ENCODE results near the gene SAE1. TPM values are rescaled to one million over a fixed set of nuclear protein-coding genes. Genes with fewer than 3 reads are reported as not detected.
A peak's percentile ranks its signal among the peaks of the same experiment; 100 is the strongest.

SAE1 gene
- total and polyA plus RNA-seq, 4 experiments from 2014 or later: 35.3 to 182 (median 71.6) TPM

- no peaks in the 10 kb centered on the region for H3K27me3 Mint-ChIP-seq
- ChIA-PET CTCF (ENCODE audit: partially characterized antibody) (interaction anchor here (0.7 to 9.0 kb wide), 15 partner anchors 10 to 499 kb away, joined by 3 to 83 read pairs (median 6); partner anchors contain the start of gene SAE1), POLR2A (ENCODE audit: partially characterized antibody) (interaction anchor here (0.5 to 11.4 kb wide), 51 partner anchors 8 to 1953 kb away, joined by 3 to 307 read pairs (median 6); partner anchors contain the start of genes ARHGAP35, CALM3, CCDC9 and DHX34)
- no peaks in the 10 kb centered on the region for H3K9me3 ChIP-seq (ENCODE audit: control insufficient read depth in 1 of 2, low read length in 2 of 2)
- H3K27ac ChIP-seq (ENCODE audit: low read depth, low read length): peak within 1 kb of the TSS; percentile 98
- peak within 1 kb of the TSS; percentile 99 to 100 (median 100) for H3K27ac Mint-ChIP-seq
- no peaks in the 10 kb centered on the region for H3K27me3 ChIP-seq (ENCODE audit: insufficient read depth, low read length)
- DNase-seq: peak; percentile 100
- peaks cover 0 to 4% (median 0%) of the 10 kb centered on the region in 8 donors for H3K9me3 Mint-ChIP-seq
- peak within 1 kb of the TSS; percentile 97 to 100 (median 98) for H3K4me3 Mint-ChIP-seq
- intact Hi-C loops (cut with micrococcal nuclease): loop anchor here (1.0 to 5.0 kb wide), 7 partner anchors 18 to 326 kb away; partner anchors contain the start of genes ARHGAP35, INAFM1, SAE1 and TMEM160
- H3K36me3 Mint-ChIP-seq: peaks cover 17 to 27% of the 10 kb centered on the region in 2 donors
- H3K4me1 ChIP-seq (ENCODE audit: insufficient read depth, low read length): peaks cover 28% of the 10 kb centered on the region
- peak within 1 kb of the TSS; percentile 90 to 95 for H3K4me3 ChIP-seq (ENCODE audit: low read length in 2 of 2)
- H3K4me1 Mint-ChIP-seq: peaks cover 17 to 46% (median 28%) of the 10 kb centered on the region in 4 donors
- no peaks in the 10 kb centered on the region for H3K36me3 ChIP-seq (ENCODE audit: insufficient read depth, low read length)
Observed at GRCh38 chr19:47112997-47113849, 17.4 kb upstream of the SAE1 start, which contains the start of gene ZC3H4. Gene ZC3H4 (minus strand): TSS chr19:47113776. CDS start chr19:47112584, 1,192 bp downstream.

DNA sequence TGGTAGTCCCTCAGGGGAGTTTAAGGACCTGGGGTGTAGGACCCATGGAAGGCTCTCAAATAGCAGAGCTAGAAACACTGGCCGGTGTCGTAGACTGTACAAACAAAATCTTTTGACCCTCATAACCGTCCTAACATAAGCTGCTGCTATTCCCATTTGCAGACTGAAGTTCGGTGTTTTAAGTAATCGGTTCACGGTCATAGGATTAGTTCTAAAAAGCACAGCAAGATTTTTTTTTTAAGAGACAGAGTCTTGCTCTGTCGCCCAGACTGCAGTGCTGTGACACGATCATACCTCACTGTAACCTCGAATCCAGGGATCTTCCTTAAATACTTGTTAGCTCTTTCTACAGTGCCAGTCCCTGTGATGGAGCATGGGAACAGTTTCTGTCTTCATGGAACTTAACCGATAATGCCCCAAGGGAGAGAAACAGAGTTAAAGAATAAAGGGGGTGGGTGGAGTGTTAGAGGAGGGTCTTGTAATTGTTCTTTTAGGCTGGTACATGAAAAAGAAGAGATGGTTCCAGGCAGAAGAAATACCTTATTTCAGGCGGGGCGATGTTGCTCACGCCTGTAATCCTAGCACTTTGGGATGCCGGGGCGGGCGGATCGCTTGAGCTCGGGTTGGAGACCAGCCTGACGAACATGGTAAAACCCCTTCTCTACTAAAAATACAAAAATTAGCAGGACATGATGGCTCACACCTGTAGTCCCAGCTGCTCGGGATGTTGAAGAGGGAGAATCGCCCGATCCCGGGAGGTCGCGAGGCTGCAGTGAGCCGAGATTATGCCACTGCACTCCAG, 16.6 kb upstream of the SAE1 start:
- H3K4me1 ChIP-seq (ENCODE audit: insufficient read depth, low read length): peaks cover 20% of the 10 kb centered on the region
- ChIA-PET POLR2A (ENCODE audit: partially characterized antibody) (interaction anchor here (0.8 to 11.4 kb wide), 37 partner anchors 9 to 1646 kb away, joined by 3 to 307 read pairs (median 9); partner anchors contain the start of genes ARHGAP35, CALM3, CCDC9 and DHX34), CTCF (ENCODE audit: partially characterized antibody) (interaction anchor here (0.6 to 9.0 kb wide), 17 partner anchors 9 to 500 kb away, joined by 3 to 83 read pairs (median 5); partner anchors contain the start of gene SAE1)
- Mint-ChIP-seq H3K36me3 (peaks cover 17 to 27% of the 10 kb centered on the region in 2 donors), H3K9me3 (peaks cover 0 to 4% (median 0%) of the 10 kb centered on the region in 8 donors), H3K27me3 (no peaks in the 10 kb centered on the region), H3K27ac (peak overlapping the region; percentile 99 to 100 (median 100)), H3K4me1 (peaks cover 11 to 38% (median 22%) of the 10 kb centered on the region in 4 donors), H3K4me3 (peak overlapping the region; percentile 97 to 100 (median 98))
- H3K27me3 ChIP-seq (ENCODE audit: insufficient read depth, low read length): no peaks in the 10 kb centered on the region
- H3K36me3 ChIP-seq (ENCODE audit: insufficient read depth, low read length): no peaks in the 10 kb centered on the region
- H3K9me3 ChIP-seq (ENCODE audit: control insufficient read depth in 1 of 2, low read length in 2 of 2): no peaks in the 10 kb centered on the region
- H3K27ac ChIP-seq (ENCODE audit: low read depth, low read length): peak overlapping the region; percentile 98
- peak overlapping the region; percentile 85 to 95 for H3K4me3 ChIP-seq (ENCODE audit: low read length in 2 of 2)
- DNase-seq: no peak
- intact Hi-C loops (cut with micrococcal nuclease): loop anchor here (1.0 to 5.0 kb wide), 7 partner anchors 17 to 327 kb away; partner anchors contain the start of genes ARHGAP35, INAFM1, SAE1 and TMEM160

DNA sequence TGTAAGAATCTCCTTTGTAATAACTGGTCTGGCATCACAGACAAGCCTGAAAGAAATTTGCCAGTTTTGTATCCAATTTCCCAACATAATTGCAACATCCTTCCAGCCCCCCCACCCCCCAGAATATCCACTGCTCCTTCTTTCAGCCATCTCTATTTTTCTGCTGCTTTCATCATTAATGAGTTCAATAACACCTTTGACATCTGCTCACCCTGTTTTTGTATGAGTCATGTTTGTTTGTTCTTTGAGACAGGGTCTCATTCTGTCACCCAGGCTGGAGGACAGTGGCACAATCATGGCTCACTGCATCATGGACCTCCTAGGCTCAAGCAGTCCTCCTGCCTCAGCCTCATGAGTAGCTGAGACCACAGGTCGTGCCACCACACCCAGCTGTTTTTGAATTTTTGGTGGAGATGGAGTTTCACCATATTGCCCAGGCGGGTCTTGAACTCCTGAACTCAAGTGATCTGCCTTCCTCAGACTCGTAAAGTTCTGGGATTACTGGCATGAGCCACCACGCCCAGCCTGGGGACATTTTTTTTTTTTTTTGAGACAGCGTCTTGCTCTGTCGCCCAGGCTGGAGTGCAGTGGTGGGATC, 10.1 kb upstream of the SAE1 start:
- Histone ChIP-seq H3K4me1 (ENCODE audit: insufficient read depth, low read length) (no peaks in the 10 kb centered on the region), H3K9me3 (ENCODE audit: control insufficient read depth in 1 of 2, low read length in 2 of 2) (no peaks in the 10 kb centered on the region), H3K27ac (ENCODE audit: low read depth, low read length) (no peak overlapping the region), H3K36me3 (ENCODE audit: insufficient read depth, low read length) (no peaks in the 10 kb centered on the region), H3K27me3 (ENCODE audit: insufficient read depth, low read length) (no peaks in the 10 kb centered on the region), H3K4me3 (ENCODE audit: low read length in 2 of 2) (no peak overlapping the region)
- DNase-seq: no peak
- intact Hi-C loops (cut with micrococcal nuclease): no loop called here
- no peaks in the 10 kb centered on the region for H3K36me3 Mint-ChIP-seq
- ChIA-PET POLR2A (ENCODE audit: partially characterized antibody) (interaction anchor here (1.2 kb wide), 1 partner anchor 8 kb away, joined by 3 read pairs; the partner anchor contains the start of gene ZC3H4), CTCF (ENCODE audit: partially characterized antibody) (interaction anchor here (0.7 to 6.4 kb wide), 6 partner anchors 9 to 127 kb away, joined by 3 to 108 read pairs (median 4); no protein-coding TSS in a partner anchor)
- H3K27ac Mint-ChIP-seq: no peak overlapping the region
- H3K9me3 Mint-ChIP-seq: no peaks in the 10 kb centered on the region
- peaks cover 3 to 10% (median 6%) of the 10 kb centered on the region in 4 donors for H3K4me1 Mint-ChIP-seq
- no peak overlapping the region for H3K4me3 Mint-ChIP-seq
- no peaks in the 10 kb centered on the region for H3K27me3 Mint-ChIP-seq

DNA sequence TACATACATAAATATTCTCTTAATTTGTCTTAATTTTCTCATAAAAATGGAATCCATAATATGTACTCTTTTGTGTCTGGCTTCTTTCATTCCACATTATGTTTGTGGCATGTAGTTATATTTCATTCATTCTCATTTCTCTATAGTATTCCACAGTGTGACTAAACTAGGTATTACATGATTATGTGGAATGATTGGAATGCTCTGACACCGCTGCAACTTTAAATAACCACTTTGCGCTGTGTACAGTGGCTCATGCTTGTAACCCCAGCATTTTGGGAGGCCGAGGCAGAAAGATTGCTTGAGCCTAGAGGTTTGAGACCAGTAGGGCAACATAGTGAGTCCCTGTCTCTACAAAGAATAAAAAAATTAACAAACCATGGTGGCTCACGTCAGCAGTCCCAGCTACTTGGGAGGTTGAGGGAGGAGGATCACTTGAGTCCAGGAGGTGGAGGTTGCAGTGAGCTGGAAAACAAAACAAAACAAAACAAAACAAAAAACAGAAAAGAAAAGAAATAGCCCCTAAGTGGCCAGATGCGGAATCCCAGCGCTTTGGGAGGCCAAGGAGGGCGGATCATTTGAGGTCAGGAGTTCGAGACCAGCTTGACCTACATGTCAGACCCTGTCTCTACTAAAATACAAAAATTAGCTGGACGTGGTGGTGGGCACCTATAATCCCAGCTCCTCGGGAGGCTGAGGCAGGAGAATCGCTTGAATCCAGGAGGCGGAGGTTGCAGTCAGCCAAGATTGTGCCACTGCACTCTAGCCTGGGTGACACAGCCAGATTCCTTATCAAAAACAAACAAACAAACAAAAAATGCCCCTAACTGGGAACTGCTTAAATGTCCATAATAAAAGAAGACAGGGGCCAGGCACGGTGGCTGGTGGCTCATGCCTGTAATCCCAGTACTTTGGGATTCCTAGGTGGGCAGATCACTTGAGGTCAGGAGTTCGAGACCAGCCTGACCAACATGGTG, 8.0 kb upstream of the SAE1 start:
- H3K27ac ChIP-seq (ENCODE audit: low read depth, low read length): no peak overlapping the region
- POLR2A ChIA-PET (ENCODE audit: partially characterized antibody): interaction anchor here (1.3 to 2.9 kb wide), 2 partner anchors 10 to 267 kb away, joined by 3 to 18 read pairs; partner anchors contain the start of gene ZC3H4
- no peaks in the 10 kb centered on the region for H3K27me3 Mint-ChIP-seq
- H3K9me3 Mint-ChIP-seq: no peaks in the 10 kb centered on the region
- H3K36me3 Mint-ChIP-seq: no peaks in the 10 kb centered on the region
- intact Hi-C loops (cut with micrococcal nuclease): no loop called here
- H3K9me3 ChIP-seq (ENCODE audit: control insufficient read depth in 1 of 2, low read length in 2 of 2): no peaks in the 10 kb centered on the region
- no peaks in the 10 kb centered on the region for H3K4me1 ChIP-seq (ENCODE audit: insufficient read depth, low read length)
- no peak overlapping the region for H3K27ac Mint-ChIP-seq
- H3K4me3 Mint-ChIP-seq: no peak overlapping the region
- peaks cover 3 to 6% (median 6%) of the 10 kb centered on the region in 4 donors for H3K4me1 Mint-ChIP-seq
- H3K36me3 ChIP-seq (ENCODE audit: insufficient read depth, low read length): no peaks in the 10 kb centered on the region
- no peak for DNase-seq
- no peak overlapping the region for H3K4me3 ChIP-seq (ENCODE audit: low read length in 2 of 2)
- CTCF ChIA-PET (ENCODE audit: partially characterized antibody): interaction anchor here (0.6 to 6.4 kb wide), 9 partner anchors 9 to 109 kb away, joined by 3 to 108 read pairs (median 4); partner anchors contain the start of gene ZC3H4
- H3K27me3 ChIP-seq (ENCODE audit: insufficient read depth, low read length): no peaks in the 10 kb centered on the region

DNA sequence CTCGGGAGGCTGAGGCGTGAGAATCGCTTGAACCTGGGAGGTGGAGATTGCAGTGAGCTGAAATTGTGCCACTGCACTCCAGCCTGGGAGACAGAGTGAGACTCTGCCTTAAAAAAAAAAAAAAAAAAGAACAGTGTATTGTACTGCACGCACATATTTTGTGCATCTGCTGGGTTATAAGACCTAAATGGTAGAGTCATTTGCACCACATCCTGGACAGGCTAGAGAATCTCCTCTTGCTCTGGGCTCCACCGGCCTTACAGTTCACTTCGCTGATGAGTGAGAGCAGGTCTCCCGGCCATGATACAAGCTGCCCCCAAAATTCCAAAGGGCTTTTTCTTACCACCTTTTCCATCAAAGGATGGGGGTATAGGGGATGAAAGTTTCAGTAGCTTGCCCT, 7.2 kb upstream of the SAE1 start:
- ChIA-PET CTCF (ENCODE audit: partially characterized antibody) (interaction anchor here (0.6 to 6.4 kb wide), 14 partner anchors 7 to 110 kb away, joined by 3 to 108 read pairs (median 4); partner anchors contain the start of gene ZC3H4), POLR2A (ENCODE audit: partially characterized antibody) (interaction anchor here (0.6 to 2.9 kb wide), 5 partner anchors 11 to 267 kb away, joined by 3 to 18 read pairs (median 5); partner anchors contain the start of gene ZC3H4)
- Mint-ChIP-seq H3K4me1 (peaks cover 3 to 6% (median 6%) of the 10 kb centered on the region in 4 donors), H3K27ac (no peak overlapping the region), H3K36me3 (no peaks in the 10 kb centered on the region), H3K27me3 (no peaks in the 10 kb centered on the region), H3K4me3 (no peak overlapping the region), H3K9me3 (no peaks in the 10 kb centered on the region)
- no peaks in the 10 kb centered on the region for H3K4me1 ChIP-seq (ENCODE audit: insufficient read depth, low read length)
- H3K36me3 ChIP-seq (ENCODE audit: insufficient read depth, low read length): no peaks in the 10 kb centered on the region
- no peaks in the 10 kb centered on the region for H3K27me3 ChIP-seq (ENCODE audit: insufficient read depth, low read length)
- H3K27ac ChIP-seq (ENCODE audit: low read depth, low read length): no peak overlapping the region
- intact Hi-C loops (cut with micrococcal nuclease): no loop called here
- H3K9me3 ChIP-seq (ENCODE audit: control insufficient read depth in 1 of 2, low read length in 2 of 2): no peaks in the 10 kb centered on the region
- no peak overlapping the region for H3K4me3 ChIP-seq (ENCODE audit: low read length in 2 of 2)
- no peak for DNase-seq
